Measurements from ENCODE around the gene TENM3.

Gene TENM3

DNA sequence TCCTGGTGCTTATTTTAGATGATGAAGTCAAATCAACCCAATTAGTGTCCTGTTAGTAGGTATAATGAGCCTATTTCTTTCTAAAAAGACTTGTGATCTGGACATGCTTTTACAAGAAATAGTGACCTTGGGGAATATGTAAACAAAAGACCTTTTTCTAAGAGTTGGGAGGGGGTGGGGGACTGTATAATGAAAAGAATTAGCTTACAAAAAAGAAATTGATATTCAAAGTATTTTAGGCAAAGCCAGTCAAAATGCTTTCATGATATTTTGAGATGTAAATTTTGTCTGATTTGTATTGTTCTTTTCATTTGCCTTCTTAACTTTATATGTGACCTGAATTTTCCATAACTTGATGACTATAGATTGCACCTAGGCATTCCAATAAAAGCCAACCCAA lies 559.4 kb downstream of the TENM3 start:
- Histone ChIP-seq H3K27ac (ENCODE audit: low read depth, low read length) (no peak overlapping the region), H3K4me3 (ENCODE audit: low read depth in 1 of 2, low read length in 2 of 2) (no peak overlapping the region), H3K36me3 (ENCODE audit: insufficient read depth, low read length) (no peaks in the 10 kb centered on the region), H3K27me3 (ENCODE audit: control insufficient read depth in 1 of 2, insufficient read depth in 2 of 2, low read length in 2 of 2) (no peaks in the 10 kb centered on the region), H3K9ac (ENCODE audit: low read length) (no peak overlapping the region), H3K9me3 (ENCODE audit: low read length) (no peaks in the 10 kb centered on the region), H3K4me1 (ENCODE audit: insufficient read depth, low read length) (no peaks in the 10 kb centered on the region)

DNA sequence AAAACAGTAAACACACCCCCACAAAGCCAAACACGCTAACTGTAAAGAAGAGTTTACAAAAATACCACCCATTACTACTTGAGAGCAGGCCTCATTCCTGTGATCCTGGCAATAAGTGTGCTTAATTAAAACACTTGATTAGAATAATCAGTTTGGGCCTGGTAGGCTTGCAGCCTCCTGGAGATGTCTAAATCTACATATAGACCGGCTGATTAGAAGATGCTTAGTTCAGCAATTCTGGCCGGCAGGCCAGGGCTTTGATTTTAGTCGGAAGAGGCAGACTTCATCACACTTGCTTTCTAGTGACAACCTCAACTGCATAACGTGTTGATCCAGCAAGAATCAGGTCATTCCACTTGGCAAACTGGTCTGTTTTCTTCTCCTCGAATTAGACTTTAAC lies 560.0 kb downstream of the TENM3 start:
- Histone ChIP-seq H3K27ac (ENCODE audit: low read depth, low read length) (no peak overlapping the region), H3K9me3 (ENCODE audit: low read length) (no peaks in the 10 kb centered on the region), H3K4me1 (ENCODE audit: insufficient read depth, low read length) (no peaks in the 10 kb centered on the region), H3K27me3 (ENCODE audit: control insufficient read depth in 1 of 2, insufficient read depth in 2 of 2, low read length in 2 of 2) (no peaks in the 10 kb centered on the region), H3K4me3 (ENCODE audit: low read depth in 1 of 2, low read length in 2 of 2) (no peak overlapping the region), H3K9ac (ENCODE audit: low read length) (no peak overlapping the region), H3K36me3 (ENCODE audit: insufficient read depth, low read length) (no peaks in the 10 kb centered on the region)

DNA sequence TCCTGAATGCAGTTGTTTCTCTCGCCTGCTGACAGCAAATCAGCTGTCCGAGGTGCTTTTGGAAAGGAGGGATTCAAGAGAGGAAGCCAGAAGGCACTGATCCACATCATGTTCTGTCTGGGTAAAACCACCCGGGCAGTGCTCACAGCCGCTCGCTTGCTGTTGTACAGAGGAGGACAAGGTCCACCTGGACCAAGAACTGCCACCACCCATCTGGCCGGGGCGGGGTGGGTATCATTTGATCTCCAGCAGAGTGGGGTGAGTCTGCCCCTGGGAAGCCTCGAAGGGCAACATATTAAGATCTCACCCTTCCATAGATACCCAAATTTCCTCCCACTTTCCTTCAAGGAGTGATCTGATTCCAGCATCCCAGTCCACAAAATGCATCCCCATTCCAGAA lies 560.9 kb downstream of the TENM3 start:
- no peaks in the 10 kb centered on the region for H3K9me3 ChIP-seq (ENCODE audit: low read length)
- H3K9ac ChIP-seq (ENCODE audit: low read length): no peak overlapping the region
- no peak overlapping the region for H3K4me3 ChIP-seq (ENCODE audit: low read depth in 1 of 2, low read length in 2 of 2)
- no peaks in the 10 kb centered on the region for H3K36me3 ChIP-seq (ENCODE audit: insufficient read depth, low read length)
- H3K27ac ChIP-seq (ENCODE audit: low read depth, low read length): no peak overlapping the region
- H3K4me1 ChIP-seq (ENCODE audit: insufficient read depth, low read length): no peaks in the 10 kb centered on the region
- no peaks in the 10 kb centered on the region for H3K27me3 ChIP-seq (ENCODE audit: control insufficient read depth in 1 of 2, insufficient read depth in 2 of 2, low read length in 2 of 2)

DNA sequence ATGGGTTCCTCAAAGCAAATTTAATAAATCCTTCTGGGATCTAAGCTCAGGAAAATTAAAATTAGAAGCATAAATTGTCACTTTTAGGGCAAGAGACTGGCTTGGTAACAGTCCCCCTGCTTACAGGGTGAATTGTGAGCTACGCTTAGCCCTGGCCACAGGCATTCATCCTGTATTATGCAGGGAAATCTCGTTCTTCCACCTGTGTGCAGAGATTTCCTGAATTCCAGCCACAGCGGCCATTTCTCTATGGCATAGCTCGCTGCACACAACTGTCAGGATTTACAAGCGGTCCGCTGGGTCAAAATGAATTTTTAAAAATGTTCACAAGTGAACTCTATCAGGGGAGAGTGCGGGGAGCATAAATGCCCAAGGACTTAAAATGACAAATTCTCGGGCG lies 562.1 kb downstream of the TENM3 start:
- Histone ChIP-seq H3K27ac (ENCODE audit: low read depth, low read length) (no peak overlapping the region), H3K9me3 (ENCODE audit: low read length) (no peaks in the 10 kb centered on the region), H3K9ac (ENCODE audit: low read length) (no peak overlapping the region), H3K4me1 (ENCODE audit: insufficient read depth, low read length) (no peaks in the 10 kb centered on the region), H3K4me3 (ENCODE audit: low read depth in 1 of 2, low read length in 2 of 2) (no peak overlapping the region), H3K36me3 (ENCODE audit: insufficient read depth, low read length) (no peaks in the 10 kb centered on the region), H3K27me3 (ENCODE audit: control insufficient read depth in 1 of 2, insufficient read depth in 2 of 2, low read length in 2 of 2) (no peaks in the 10 kb centered on the region)

DNA sequence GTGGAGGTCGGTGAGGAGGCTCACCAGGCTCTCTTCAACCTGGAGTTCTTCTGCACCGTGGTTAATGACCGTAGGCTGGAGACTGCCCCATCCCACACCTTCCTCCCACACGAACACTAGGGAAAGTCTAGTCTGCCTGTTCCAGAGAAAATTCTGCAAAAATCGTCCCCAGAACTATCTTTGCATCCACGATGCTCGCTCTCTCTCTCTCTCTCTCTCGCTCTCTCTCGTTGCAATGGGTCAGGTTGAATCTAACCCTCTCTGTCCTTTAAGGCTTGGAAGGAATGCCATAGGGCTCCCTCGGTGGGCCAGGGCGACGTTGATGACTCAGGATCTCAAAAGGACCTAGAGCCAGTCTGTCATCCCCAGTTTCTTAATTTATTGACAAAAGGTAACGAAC lies 562.5 kb downstream of the TENM3 start:
- Histone ChIP-seq H3K9ac (ENCODE audit: low read length) (no peak overlapping the region), H3K27me3 (ENCODE audit: control insufficient read depth in 1 of 2, insufficient read depth in 2 of 2, low read length in 2 of 2) (no peaks in the 10 kb centered on the region), H3K4me1 (ENCODE audit: insufficient read depth, low read length) (no peaks in the 10 kb centered on the region), H3K36me3 (ENCODE audit: insufficient read depth, low read length) (no peaks in the 10 kb centered on the region), H3K9me3 (ENCODE audit: low read length) (no peaks in the 10 kb centered on the region), H3K27ac (ENCODE audit: low read depth, low read length) (no peak overlapping the region), H3K4me3 (ENCODE audit: low read depth in 1 of 2, low read length in 2 of 2) (no peak overlapping the region)

DNA sequence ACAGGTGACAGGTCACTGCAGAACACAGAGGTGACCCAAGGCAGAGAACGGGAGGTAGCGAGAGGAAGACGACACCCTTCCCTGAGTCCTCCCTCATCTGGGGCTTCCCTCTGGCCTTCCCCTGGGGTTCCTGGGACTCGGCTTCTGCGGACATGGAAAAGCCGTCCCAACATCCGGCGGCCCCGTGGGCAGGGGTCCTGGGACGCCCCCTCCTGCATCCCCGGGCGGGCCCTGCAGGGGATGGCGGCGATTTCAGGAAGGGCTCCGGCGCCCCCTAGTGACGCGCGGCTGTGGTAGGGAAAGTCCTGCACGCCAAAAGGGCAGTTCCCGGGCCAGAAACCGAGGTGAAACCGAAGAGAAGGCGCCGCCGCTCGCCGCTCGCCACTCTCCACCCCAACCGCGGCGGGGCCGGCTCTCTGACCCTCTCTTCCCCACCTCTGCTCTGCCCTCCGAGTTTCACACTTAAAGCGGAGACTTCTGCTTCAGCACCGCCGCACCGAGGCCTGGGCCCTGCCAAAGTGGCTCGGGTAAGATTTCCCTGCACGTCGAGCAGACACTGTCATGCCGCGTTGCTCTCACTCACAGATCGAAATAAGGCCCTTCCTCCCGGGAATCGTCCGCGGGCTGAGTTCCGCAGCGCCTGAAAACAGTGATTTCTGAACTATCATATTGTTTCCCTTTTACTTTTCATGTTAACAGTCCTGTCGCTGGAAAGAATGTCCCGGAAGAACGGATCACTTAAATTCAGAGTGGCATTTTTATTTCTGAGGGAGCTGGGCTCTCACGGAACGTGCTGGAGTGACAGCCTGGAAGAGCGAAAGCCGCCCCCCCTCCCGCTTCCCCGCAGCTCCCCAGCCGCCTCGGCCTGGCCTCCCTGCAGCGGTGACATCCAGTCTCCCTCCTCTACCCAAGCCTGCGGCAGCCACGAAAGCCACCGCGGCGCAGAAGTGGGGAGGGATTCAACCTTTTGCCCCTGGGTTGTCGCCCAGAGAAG lies 563.4 kb downstream of the TENM3 start:
- H3K27me3 ChIP-seq (ENCODE audit: control insufficient read depth in 1 of 2, insufficient read depth in 2 of 2, low read length in 2 of 2): no peaks in the 10 kb centered on the region
- H3K4me1 ChIP-seq (ENCODE audit: insufficient read depth, low read length): no peaks in the 10 kb centered on the region
- peak overlapping the region; percentile 23 for H3K9ac ChIP-seq (ENCODE audit: low read length)
- H3K9me3 ChIP-seq (ENCODE audit: low read length): no peaks in the 10 kb centered on the region
- no peak overlapping the region for H3K27ac ChIP-seq (ENCODE audit: low read depth, low read length)
- H3K36me3 ChIP-seq (ENCODE audit: insufficient read depth, low read length): no peaks in the 10 kb centered on the region
- peak overlapping the region; percentile 33 to 69 for H3K4me3 ChIP-seq (ENCODE audit: low read depth in 1 of 2, low read length in 2 of 2)

DNA sequence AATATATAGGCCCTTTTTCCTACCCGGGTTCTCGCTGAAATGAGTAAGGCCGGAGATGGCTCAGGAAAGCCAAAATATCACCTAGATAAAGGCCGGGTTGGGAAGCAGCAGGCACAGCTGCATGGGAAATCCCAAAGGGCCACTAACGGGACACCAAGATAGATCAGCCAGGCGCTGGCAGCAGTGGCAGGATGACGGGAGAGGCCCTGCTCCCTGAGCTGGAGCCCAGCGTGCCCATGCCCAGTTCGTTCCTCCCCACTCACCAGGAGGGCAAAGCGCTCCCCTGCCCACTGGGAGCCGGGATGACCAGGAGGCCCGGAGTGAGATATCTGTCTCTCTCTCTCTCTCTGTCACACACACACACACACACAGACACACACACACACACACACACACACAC lies 564.1 kb downstream of the TENM3 start:
- H3K9ac ChIP-seq (ENCODE audit: low read length): no peak overlapping the region
- H3K27ac ChIP-seq (ENCODE audit: low read depth, low read length): no peak overlapping the region
- no peaks in the 10 kb centered on the region for H3K4me1 ChIP-seq (ENCODE audit: insufficient read depth, low read length)
- H3K36me3 ChIP-seq (ENCODE audit: insufficient read depth, low read length): no peaks in the 10 kb centered on the region
- no peaks in the 10 kb centered on the region for H3K9me3 ChIP-seq (ENCODE audit: low read length)
- no peaks in the 10 kb centered on the region for H3K27me3 ChIP-seq (ENCODE audit: control insufficient read depth in 1 of 2, insufficient read depth in 2 of 2, low read length in 2 of 2)
- H3K4me3 ChIP-seq (ENCODE audit: low read depth in 1 of 2, low read length in 2 of 2): peak overlapping the region in 1 of 2 donors; percentile 69

DNA sequence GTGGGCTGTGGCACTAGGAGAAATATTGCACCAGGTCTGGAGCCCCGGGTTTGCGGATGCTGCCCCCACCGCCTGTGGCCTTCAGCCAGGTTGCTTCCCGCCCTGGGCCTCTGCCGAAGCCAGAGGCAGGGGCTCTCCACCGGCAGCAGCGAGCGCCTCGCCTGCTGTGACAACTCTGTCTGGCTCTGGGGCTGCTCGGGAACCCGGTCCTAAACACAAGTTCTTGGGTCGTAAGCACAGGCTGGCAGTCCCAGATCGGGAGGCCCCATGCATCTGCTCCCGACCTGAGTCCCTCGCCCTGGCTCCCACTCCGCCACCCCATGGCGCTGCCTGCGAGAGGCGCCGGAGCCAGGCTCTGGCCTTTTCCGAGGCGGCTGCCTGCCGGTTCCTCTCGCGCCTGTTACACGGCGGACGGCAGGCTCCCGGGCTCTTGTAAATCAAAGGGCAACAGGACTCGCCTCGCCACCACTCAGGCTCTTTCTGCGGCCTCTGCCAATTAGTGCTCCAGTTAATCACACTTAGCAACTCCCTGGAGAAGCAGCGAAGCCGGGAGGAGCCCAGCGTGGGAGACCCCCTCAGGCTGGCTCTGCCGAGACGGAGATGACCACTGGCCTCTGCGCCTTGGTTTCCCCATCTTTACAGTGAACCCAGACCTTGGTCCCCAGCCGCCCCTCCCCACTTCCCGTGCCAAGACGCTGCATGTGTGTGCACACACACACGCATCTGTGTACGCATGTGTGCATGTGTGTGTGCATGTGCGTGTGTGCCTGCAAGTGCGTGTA lies 564.8 kb downstream of the TENM3 start:
- no peak overlapping the region for H3K27ac ChIP-seq (ENCODE audit: low read depth, low read length)
- no peaks in the 10 kb centered on the region for H3K9me3 ChIP-seq (ENCODE audit: low read length)
- no peaks in the 10 kb centered on the region for H3K27me3 ChIP-seq (ENCODE audit: control insufficient read depth in 1 of 2, insufficient read depth in 2 of 2, low read length in 2 of 2)
- no peak overlapping the region for H3K4me3 ChIP-seq (ENCODE audit: low read depth in 1 of 2, low read length in 2 of 2)
- H3K9ac ChIP-seq (ENCODE audit: low read length): no peak overlapping the region
- no peaks in the 10 kb centered on the region for H3K36me3 ChIP-seq (ENCODE audit: insufficient read depth, low read length)
- no peaks in the 10 kb centered on the region for H3K4me1 ChIP-seq (ENCODE audit: insufficient read depth, low read length)

DNA sequence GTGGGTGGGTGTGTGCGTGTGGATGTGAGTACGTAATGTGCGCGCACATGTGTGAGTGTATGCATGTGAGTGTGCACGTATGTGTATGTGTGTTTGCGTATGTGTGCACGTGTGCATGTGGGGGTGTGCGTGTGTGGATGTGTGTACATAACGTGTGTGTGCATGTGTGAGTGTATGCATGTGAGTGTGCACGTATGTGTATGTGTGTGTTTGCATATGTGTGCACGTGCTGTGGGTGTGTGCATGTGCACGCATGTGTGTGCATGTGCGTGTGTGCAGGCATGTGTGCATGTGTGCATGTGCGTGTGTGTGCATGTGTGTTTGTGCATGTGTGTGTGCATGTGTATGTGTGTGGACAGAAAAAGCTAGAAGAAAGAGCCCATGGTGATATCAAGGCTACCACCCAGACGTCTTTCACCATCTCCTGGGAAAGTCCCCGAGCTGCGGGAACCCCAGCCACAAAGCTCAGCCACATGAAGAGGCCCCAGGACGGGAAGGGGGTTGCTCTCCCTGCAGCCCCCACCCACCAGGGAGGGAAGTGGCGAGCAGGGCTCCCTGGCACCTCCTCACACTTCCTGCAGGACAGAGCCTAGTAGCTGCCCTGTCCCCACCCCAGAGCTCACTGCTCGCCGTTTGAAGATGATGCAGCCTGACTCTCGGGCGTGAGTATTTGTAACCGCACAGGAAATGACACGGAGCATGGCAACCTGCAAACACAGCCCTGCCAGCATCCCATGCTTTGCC lies 565.6 kb downstream of the TENM3 start:
- no peaks in the 10 kb centered on the region for H3K4me1 ChIP-seq (ENCODE audit: insufficient read depth, low read length)
- H3K9ac ChIP-seq (ENCODE audit: low read length): no peak overlapping the region
- no peak overlapping the region for H3K4me3 ChIP-seq (ENCODE audit: low read depth in 1 of 2, low read length in 2 of 2)
- H3K9me3 ChIP-seq (ENCODE audit: low read length): no peaks in the 10 kb centered on the region
- no peaks in the 10 kb centered on the region for H3K36me3 ChIP-seq (ENCODE audit: insufficient read depth, low read length)
- no peaks in the 10 kb centered on the region for H3K27me3 ChIP-seq (ENCODE audit: control insufficient read depth in 1 of 2, insufficient read depth in 2 of 2, low read length in 2 of 2)
- H3K27ac ChIP-seq (ENCODE audit: low read depth, low read length): no peak overlapping the region

DNA sequence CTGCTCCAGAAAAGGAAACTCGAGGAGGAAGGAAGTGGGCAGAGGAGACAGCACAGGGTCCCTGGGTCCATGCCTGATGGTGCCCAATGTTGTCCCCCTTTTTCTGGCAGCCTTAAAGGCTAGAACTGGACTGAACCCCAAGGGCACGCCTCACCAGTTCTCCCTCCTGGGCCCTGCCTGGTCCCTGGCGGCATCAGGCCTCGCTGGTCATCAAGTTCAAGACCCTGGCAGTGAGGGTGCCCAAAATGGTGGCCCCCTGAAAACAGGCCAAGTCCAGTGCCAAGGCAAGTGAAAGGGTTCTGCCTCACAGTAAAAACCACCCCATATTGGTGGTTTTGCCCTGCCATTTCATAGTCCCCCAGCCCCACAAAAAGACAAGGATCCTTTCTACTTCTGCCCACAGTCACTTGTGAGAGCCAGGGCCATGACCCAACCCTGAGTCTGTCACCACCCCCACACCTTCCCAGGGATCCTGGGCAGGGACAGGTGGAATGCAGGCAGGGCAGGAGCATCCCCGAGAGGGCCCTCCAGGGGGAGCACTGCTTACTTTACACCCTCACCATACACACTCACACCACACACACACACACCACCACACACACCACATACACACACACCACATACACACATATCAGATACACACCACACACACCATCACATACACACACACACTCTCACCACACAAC lies 566.4 kb downstream of the TENM3 start:
- no peak overlapping the region for H3K27ac ChIP-seq (ENCODE audit: low read depth, low read length)
- H3K9ac ChIP-seq (ENCODE audit: low read length): no peak overlapping the region
- H3K4me1 ChIP-seq (ENCODE audit: insufficient read depth, low read length): no peaks in the 10 kb centered on the region
- no peaks in the 10 kb centered on the region for H3K27me3 ChIP-seq (ENCODE audit: control insufficient read depth in 1 of 2, insufficient read depth in 2 of 2, low read length in 2 of 2)
- H3K9me3 ChIP-seq (ENCODE audit: low read length): no peaks in the 10 kb centered on the region
- H3K4me3 ChIP-seq (ENCODE audit: low read depth in 1 of 2, low read length in 2 of 2): no peak overlapping the region
- no peaks in the 10 kb centered on the region for H3K36me3 ChIP-seq (ENCODE audit: insufficient read depth, low read length)
